Iris pigment epithelial cell (primary cell): Measurements from ENCODE around the gene POU3F3.
A peak's percentile ranks its signal among the peaks of the same experiment; 100 is the strongest.

Source experiments
- DNase-seq: peaks from one replicate; pipeline ENCODE4 v3.0.0-alpha.2; 2011; ENCODE audit warnings: low read depth

Gene POU3F3

GRCh38 chr2:104853534-104854497 is at the start of gene POU3F3:
Gene POU3F3, plus strand, starts transcription at chr2:104854115. Its CDS starts 1,396 bp downstream, at chr2:104855511.
- no peak for DNase-seq

GRCh38 chr2:104804148-104804890 is 49.6 kb upstream of the POU3F3 start:
- no peak for DNase-seq

GRCh38 chr2:104812286-104812685 is 41.6 kb upstream of the POU3F3 start:
- DNase-seq = peak; percentile 31

GRCh38 chr2:104816143-104816542 is 37.8 kb upstream of the POU3F3 start:
- DNase-seq = no peak

GRCh38 chr2:104818264-104818663 is 35.7 kb upstream of the POU3F3 start:
- DNase-seq = no peak

GRCh38 chr2:104820126-104820525 is 33.8 kb upstream of the POU3F3 start:
- DNase-seq = no peak

GRCh38 chr2:104825124-104825865 is 28.6 kb upstream of the POU3F3 start:
- DNase-seq = peak; percentile 59

- peak; percentile 9 for DNase-seq
These were observed 27.9 kb upstream of the POU3F3 start for GRCh38 chr2:104826016-104826415.

GRCh38 chr2:104831742-104832141 is 22.2 kb upstream of the POU3F3 start:
- no peak for DNase-seq

- no peak for DNase-seq
These were observed 19.3 kb upstream of the POU3F3 start for GRCh38 chr2:104834431-104835153.

- DNase-seq = no peak
These were observed 17.6 kb upstream of the POU3F3 start for GRCh38 chr2:104836265-104836664.

- no peak for DNase-seq
These were observed 17.1 kb upstream of the POU3F3 start for GRCh38 chr2:104836841-104837240.

- no peak for DNase-seq
These were observed 13.8 kb upstream of the POU3F3 start for GRCh38 chr2:104840156-104840555.

GRCh38 chr2:104840893-104841585 is 12.9 kb upstream of the POU3F3 start:
- DNase-seq = no peak

- no peak for DNase-seq
These were observed 12.2 kb upstream of the POU3F3 start for GRCh38 chr2:104841744-104842143.

- no peak for DNase-seq
These were observed 8.9 kb upstream of the POU3F3 start for GRCh38 chr2:104844807-104845551.

GRCh38 chr2:104845552-104845931 is 8.4 kb upstream of the POU3F3 start:
- DNase-seq = no peak

GRCh38 chr2:104845946-104846785 is 7.7 kb upstream of the POU3F3 start:
- DNase-seq = no peak
